Activated effector memory CD4-positive, alpha-beta T cell treated with anti-CD3 and anti-CD28 coated beads, Interleukin-2, amount 50 U/mL, for 16 hours (primary cell): ENCODE results near the gene PUM2.
A peak's percentile ranks its signal among the peaks of the same experiment; 100 is the strongest.

Experiments
- DNase-seq: peaks from one replicate; pipeline ENCODE4 v3.0.0-alpha.2; 2020

PUM2 gene

DNA sequence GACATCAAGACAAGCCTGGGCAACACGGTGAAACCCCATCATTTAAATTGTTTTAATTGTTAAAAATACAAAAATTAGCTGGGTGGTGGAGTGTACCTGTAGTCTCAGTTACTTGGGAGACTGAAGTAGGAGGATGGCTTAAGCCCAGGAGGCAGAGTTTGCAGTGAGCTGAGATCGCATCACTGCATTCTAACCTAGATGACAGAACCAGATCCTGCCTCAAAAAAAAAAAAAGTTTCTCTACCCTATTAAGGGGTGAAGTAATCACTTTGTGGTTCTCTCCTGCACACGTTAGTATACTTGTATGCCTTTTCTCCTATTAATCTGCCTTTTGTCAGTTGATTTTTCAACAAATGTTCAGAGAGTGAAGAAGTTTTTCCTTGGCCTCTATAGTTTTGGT lies 18.1 kb upstream of the PUM2 start:
- DNase-seq: no peak

DNA sequence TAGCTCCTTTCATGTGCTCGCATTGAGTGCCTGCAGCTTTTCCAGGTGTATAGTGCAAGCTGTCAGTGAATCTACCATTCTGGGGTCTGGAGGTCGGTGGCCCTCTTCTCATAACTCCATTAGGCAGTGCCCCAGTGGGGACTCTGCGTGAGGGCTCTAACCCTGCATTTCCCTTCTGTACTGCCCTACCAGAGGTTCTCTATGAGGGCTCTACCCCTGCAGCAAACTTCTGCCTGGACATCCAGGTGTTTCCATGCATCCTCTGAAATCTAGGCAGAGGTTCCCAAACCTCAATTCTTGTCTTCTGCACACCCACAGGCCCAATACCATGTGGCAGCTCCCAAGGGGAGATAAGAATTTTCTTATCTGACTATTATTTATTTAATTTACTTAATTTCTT lies 17.3 kb upstream of the PUM2 start:
- DNase-seq: peak; percentile 13

DNA sequence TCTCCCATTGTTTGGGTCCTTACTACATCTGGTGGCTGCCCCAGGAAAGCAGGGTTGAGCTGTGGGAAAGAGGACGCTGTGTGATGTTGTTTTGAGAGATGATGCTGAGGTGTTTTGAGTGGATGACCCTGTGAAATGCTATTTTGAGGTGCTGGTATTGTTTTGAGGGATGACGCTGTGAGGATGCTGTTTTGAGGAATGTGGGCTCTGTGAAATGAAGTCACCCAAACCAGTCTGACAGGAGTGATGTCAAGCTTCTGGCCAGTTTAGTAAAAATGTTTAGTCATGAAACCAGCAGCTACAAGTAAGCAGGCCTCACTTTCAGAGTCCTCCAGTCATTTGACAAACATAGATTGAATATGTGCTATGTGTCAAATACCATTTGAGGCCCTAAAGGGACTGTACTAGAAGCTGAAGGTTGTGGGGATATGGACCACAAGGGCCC lies 16.1 kb upstream of the PUM2 start:
- DNase-seq: no peak

DNA sequence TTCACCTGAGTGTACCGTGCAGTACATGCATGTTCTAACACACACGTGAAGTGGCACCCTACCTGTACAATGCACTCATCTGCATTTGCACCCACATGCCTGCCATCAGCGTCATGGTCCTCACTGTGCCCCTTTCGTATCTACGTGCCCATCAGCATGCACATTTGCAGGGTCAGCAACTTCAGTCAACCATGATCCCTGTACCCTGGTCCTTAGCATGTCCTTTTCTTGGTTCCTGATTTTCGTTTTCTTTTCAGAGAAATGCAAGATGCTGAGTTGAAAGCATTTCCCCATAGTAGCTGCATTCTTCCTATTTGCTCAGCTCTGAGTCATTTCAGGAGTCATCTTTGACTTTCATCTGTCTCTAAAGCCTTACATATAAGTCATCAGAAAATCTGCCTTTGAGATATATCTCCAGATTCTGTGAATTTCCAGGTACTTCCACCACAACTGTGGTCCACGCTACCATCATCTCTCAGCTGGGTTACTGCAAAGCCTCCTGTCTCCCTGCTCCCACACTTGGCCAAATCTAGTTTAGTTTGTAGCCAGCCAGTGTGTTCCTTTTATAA lies 14.7 kb upstream of the PUM2 start:
- peak; percentile 69 for DNase-seq

DNA sequence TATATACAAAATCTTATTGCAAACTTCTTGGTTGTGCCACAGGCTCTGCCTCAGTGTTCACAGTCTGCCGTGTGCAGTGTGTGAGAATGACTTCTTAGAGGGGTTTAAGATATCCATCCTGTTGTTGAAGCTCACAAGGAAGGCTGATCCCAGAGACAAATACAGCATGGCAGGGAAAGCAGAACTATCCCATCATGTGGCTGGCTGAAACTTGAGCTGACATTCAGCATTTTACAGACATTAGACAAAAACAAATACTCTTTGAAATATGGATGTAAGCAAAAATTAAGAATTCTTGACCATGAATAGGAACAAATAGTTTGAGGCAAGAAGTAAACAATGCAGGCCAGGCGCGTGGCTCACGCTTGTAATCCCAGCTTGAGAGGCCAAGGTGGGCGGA lies 12.9 kb upstream of the PUM2 start:
- DNase-seq: no peak

DNA sequence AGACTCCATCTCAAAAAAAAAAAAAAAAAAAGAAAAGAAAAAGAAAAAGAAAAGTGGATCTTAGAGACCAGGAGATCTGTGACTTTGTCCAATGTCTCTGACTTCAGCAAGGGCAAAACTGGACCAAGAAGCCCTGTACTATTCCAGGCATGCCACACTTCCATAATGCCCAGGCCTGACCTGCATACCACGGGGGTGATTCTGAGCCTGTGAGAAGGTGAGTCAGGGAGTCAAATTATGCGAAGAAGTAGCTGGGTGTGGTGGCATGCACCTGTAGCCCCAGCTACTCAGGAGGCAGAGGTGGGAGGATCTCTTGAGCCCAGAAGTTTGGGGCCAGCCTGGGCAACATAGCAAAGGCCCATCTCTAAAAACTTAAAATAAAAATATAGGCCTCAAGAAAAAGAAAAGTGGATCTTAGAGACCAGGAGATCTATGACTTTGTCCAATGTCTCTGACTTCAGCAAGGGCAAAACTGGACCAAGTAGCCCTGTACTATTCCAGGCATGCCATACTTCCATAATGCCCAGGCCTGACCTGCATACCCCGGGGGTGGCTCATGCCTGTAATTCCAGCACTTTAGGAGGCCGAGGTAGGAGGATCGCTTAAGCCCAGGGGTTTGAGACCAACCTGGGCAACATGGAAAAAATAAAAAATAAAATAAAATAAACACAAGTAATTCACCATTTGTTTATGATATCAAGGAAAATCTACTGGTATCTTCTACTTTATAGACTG lies 12.2 kb upstream of the PUM2 start:
- no peak for DNase-seq

DNA sequence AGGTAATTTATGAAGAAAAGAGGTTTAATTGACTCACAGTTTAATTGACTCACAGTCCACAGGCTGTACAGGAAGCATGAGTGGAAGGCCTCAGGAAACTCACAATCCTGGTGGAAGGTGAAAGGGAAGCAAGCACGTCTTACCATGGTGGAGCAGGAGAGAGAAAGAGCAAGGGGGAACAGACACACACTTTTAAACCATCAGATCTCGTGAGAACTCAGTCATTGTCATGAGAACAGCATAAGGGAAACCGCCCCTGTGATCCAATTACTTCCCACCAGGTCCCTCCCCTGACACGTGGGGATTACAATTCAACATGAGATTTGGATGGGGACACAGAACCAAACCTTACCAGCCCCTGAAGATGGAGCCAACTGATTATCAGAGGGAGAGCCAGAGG lies 11.2 kb upstream of the PUM2 start:
- DNase-seq: no peak

DNA sequence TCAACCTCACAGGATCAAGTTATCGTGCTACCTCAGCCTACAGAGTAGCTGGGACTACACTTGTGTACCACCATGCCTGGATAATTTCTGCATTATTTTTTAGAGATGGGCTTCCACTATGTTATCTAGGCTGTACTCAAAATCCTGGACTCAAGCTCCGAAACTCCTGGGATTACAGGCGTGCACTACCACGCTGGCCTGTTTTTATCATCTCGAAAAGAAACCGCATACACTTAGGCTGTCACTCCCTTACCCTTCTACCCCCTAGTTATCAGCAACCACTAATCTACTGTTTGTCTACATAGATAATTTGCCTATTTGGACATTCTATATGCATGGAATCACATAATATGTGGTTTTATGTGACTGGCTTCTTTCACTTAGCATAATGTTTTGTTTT lies 8.5 kb upstream of the PUM2 start:
- no peak for DNase-seq

DNA sequence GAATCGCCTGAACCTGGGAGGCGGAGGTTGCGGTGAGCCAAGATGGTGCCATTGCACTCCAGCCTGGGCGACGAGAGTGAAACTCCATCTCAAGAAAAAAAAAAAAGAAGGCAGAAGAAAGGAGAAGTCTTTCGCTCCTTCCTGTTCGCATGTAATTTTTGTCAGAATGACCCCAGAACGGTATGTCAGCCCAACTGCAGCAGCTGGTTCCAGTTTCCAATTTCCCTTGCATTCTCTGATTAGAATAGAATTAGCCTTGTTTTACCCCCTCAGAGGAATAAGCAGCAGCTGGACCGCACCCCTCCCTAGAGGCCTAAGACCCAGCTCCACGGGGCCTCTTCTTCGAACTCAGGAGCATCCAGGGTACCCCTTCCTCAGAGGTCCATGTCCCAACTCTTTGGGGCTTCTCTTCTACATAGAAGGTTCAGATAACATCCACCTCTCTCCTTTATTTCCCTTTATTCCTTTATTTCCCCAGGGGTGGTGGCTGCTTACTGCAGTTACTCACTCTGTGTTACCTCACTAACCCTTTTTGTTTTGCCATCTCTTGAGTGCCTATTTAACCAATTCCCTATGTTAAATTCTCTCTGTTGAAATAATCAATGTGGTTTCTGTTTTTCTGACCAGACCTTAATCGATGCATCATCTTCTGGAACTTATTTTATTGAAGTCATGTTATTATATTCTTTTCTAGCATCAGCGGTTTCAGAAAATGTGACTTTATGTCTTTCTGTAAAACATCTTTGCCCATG lies 7.2 kb upstream of the PUM2 start:
- no peak for DNase-seq

DNA sequence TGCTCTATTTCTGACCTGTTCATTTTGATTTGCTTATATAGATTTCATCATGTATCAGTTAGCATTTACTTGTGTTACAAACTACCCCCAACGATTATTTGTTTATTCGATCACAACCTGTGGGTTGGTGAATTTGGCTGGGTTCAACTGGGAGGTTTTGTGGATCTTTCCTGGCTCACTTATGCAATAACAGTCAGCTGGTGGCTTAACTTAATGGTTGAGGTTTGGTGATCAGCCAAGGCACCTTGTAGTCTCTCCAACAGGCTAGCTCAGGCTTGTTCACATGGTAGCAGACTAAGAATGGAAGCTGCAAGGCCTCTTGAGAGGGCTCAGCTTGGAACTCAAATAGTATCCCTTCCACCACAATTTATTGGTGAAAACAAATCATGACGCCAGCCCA lies 5.4 kb upstream of the PUM2 start:
- DNase-seq: no peak

DNA sequence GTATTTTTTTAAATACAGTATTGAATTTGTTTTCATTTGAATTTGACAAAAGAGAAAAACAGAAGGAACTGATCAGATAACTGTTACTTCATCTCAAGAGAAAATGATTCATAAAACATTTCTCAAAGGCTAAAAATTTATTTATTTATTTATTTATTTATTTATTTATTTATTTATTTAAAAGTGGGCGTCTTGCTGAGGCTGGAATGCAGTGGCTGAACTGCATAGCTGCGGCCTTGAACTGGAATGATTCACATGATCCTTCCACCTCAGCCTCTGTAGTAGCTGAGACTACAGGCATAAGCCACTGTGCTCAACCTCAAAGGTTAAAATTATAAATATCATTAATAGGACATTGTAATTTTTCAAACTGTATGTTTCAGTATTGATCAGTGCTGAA lies 4.5 kb upstream of the PUM2 start:
- DNase-seq: no peak

DNA sequence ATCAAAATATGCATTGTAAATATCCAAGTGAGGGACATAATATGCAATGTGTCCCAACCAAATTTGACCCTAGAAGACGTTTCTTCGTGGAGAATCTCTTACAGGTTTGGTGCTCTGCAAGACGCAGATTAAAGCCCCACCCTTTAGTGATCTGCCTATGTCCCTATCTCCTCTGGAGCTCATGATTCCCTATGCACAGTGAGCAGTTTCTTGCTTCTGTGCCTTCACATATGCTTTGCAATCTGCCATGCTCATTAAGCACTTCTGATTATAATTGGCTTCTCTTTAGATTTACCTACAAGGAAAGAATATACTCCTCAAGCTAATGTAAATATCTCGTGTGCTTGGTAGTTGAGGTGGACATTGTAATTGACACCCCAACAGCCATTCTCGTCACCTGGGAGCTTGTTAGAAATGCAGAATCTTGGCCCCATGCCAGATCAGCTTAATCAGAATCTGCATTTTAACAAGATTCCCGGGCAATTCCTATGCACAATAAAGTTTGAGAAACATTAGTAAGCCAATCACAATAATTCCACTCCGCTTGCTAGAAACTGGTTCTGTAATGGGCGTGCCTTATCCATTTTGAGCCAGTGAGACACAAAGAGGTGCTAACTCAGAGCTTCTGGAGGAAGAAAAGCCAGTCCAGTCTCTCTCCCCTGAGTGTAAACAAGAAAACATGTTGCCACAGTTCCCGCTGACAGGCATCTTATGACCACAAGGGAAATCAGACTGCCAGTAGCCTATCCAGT lies 2.8 kb upstream of the PUM2 start:
- no peak for DNase-seq

DNA sequence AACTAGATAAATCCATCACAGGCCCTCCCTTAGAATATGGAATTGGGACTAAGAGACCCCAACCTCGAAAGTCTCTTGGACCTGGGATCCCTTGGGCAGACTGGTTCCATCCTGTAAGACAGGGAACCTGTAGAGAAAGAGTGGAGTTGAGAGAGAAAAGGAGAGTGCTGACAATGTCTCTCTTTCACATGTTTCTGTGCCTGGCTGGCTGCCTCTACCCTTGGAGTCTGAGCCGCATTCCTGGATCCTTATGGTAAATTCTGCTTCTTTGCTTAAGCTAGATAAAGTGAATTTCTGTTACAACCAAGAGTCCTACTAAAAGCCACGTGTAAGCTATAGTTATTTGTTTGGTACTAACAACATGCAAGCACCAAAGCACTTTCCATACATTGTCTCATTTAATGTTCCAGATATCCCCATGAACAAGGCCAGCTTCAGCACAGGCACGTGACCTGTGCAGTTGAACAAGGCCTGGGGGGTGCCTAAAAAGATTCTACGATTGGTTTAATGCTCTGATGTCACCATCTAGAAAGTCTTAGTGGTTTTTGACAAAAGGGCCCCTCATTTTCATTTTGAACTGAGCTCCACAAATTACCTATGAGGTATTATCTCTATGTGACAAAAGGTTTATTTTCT lies 2.1 kb upstream of the PUM2 start:
- no peak for DNase-seq

DNA sequence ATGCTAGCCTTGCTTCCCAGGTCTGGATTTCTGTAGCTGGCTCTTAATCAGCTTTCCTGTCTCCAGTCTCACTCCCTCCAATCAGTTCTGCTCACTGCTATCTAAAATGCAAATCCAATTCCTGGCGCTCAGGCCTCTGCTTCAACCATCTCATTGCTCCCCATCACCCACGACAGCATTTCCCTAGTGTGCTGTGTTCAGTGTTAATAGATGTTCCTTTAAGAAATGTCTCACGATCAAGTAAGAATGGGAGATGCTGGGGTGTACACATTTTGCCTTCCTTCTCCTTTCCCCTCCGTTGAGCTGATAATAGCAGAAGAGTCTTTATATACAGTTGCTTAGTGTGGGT lies 1.6 kb upstream of the PUM2 start:
- DNase-seq: no peak

DNA sequence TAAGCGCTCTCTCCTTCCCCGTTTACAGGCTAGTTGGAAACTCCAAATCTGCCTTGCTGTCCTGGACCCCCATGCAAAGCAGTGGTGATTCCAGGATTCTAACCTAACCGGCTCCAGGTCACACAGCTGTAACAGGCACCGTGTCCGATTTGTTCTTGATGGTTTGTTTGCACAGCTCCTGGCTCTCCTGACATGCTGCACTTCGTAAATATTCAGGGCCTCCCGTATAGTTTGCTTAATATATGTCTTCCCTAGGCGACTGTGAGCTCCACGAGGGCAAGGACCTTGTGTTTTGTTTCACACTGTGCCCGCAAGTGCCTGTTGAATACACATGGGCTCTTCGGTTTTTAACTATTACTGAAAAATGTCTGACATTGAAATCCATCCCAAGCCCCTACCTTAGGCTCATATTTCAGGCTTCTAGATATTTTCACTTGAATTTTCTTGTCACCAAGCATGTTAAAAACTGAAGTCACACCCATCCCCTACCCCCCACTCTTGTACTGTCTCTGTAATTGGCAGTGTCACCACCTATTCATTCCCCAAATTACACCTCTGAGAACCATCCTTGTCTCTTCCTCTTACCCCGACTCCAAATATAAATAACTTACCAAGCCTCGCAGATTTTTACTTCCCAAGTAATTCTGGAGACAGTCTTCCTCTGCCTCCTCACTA lies 1.0 kb upstream of the PUM2 start:
- DNase-seq: no peak

DNA sequence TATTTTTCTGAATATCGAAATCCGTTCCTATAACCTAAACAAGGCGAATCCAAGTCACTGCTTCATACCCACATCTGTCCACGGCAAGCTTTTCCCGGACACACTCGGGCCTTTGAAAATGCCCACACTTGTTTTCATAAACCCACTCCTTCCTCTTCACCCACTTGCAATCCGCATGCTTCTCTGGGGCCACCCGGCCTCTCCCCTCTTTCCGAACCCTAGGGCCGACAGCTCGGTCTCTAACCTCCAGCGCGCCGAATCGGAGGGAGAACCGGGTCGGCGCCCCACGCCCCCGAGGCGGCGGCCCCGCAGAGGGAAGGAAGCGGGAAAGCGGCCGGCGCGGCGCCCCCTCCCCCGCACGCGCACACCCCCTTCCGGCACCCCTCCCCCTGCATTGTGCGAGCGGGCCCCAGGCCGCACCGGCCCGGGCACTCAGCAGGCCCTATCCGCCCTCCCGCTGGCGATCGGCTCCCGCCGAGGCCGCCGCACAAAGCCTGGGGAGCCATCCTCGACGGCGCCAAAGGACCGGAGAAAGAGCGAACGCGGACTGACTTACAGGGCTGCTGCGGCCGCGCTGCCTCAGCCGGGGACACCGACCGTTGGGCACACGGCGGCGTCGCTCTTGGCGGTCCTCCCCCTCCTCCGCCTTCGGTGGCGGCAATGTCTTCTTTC lies 467 bp downstream of the PUM2 start:
- peak; percentile 87 for DNase-seq

DNA sequence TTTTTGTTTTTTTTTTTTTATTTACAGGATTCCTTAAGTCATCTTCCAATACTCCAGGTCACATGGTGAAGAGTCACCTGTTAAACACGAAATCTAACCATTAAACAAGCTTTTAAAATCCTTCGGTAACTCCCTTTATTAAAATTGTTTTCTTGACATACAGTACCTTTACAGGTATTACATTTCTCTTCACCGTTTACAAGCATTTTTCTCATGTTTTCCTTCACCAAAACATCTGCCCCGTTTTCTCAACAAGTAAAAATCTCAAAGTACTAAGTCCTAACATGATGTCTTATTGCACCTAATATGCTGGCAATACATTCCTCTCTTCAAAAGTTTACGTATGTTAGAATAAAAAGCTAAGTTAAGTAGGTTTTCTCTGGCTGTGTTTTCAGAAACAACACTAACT lies 1.1 kb downstream of the PUM2 start:
- DNase-seq: no peak

DNA sequence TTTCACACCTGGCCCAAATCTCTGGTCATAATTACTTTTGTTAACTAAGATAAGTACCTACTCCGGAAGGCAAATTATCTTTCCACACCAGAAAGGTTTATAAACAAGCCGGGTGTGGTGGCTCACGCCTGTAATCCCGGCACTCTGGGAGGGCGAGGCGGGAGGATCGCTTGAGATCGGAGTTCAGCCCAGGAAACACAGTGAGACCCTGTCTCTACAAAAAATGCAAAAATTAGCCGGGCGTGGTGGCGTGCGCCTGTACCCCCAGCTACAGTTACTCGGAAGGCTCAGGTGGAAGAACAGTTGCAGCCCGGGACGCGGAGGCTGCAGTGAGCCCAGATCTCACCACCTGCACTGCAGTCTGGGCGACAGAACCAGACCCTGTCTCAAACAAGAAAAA lies 2.1 kb downstream of the PUM2 start:
- peak; percentile 65 for DNase-seq

DNA sequence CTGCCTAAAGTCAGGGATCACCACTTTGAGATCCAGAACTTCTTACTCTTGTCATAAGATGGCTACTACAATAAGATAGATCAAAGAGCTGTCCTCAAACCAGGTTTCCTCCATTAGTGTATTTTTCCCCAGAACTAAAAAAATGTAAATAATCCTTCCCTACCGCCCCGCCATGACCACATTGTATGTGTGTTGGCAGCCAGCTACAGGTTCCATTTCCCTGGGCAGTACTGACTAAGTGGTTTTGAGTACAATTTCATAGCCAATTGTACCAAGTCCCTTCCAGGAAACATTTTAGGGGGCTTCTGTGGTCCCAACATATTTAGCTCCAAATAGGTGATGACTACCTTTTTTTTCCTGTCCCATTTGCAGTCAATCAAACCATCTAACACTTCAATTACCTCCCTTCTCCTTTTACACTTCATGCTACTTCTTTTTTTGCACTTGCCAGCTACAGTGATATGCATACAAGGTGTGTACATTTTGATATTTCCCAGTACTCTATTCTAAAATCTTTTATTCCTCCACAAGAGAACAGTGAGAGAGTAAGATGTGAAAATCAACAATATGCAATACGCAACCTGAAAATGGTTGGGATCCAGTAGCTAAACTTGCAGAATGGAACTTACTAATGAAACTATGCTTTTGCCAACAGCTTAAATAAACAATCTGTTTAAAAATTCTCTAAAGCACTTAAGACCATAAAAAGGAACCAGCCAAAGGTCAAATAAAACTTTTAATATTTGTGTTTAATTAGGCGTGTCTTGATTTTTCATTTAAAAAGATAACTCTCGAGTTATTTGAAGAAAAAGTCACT lies 3.9 kb downstream of the PUM2 start:
- DNase-seq: no peak

DNA sequence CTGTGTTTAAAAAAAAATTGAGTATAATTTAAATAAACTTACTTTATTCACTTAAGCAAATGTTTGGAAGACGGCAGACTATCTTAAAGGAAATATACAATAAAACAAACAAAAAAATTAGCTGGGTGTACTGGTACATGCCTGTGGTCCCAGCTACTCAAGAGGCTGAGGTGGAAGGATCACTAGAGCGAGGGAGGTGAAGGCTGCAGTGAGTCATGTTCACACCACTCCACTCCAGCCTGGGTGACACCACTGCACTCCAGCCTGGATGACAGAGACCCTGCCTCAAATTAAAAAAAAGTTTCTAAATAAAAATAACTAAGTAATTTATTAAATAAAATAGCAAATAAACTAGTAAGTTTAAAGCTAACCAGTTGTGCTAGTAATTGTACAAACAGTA lies 7.5 kb downstream of the PUM2 start:
- DNase-seq: no peak

DNA sequence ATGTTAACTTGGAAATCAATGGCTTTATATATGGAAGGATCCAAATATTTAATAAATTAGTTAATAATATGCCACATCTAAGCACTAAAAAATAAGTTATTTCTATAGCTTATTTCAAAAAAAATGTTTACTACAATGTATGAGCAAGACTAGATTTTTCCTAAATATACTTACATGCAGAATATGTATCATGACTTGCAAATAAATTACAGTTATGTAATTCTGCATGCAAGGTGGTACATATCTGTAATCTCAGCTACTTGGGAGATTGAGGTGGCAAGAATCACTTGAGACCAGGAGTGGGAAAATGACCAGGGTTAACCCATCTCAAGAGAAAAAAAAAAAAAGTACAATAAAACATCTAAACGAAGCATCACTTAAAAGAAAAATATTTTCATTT lies 11.6 kb downstream of the PUM2 start:
- no peak for DNase-seq
